ENCODE measurements around the gene DCTN3.
A peak's percentile ranks its signal among the peaks of the same experiment; 100 is the strongest.

Gene DCTN3

GRCh38 chr9:34570376-34570775, 49.9 kb downstream of the DCTN3 start:
- no peaks in the 10 kb centered on the region for H3K9me3 ChIP-seq
- peaks cover 62% of the 10 kb centered on the region for H3K36me3 ChIP-seq
- no peaks in the 10 kb centered on the region for H3K27me3 ChIP-seq
- DNase-seq: peak; percentile 43
- TF ChIP-seq, protein P1, sequence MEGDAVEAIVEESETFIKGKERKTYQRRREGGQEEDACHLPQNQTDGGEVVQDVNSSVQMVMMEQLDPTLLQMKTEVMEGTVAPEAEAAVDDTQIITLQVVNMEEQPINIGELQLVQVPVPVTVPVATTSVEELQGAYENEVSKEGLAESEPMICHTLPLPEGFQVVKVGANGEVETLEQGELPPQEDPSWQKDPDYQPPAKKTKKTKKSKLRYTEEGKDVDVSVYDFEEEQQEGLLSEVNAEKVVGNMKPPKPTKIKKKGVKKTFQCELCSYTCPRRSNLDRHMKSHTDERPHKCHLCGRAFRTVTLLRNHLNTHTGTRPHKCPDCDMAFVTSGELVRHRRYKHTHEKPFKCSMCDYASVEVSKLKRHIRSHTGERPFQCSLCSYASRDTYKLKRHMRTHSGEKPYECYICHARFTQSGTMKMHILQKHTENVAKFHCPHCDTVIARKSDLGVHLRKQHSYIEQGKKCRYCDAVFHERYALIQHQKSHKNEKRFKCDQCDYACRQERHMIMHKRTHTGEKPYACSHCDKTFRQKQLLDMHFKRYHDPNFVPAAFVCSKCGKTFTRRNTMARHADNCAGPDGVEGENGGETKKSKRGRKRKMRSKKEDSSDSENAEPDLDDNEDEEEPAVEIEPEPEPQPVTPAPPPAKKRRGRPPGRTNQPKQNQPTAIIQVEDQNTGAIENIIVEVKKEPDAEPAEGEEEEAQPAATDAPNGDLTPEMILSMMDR (IDR thresholded peaks at IDR 0.05; ENCODE audit: low read depth, low read length): no peak
- peaks cover 72% of the 10 kb centered on the region for H3K4me1 ChIP-seq
- no peak overlapping the region for H3K4me3 ChIP-seq (ENCODE audit: low read depth, low read length)

DNA sequence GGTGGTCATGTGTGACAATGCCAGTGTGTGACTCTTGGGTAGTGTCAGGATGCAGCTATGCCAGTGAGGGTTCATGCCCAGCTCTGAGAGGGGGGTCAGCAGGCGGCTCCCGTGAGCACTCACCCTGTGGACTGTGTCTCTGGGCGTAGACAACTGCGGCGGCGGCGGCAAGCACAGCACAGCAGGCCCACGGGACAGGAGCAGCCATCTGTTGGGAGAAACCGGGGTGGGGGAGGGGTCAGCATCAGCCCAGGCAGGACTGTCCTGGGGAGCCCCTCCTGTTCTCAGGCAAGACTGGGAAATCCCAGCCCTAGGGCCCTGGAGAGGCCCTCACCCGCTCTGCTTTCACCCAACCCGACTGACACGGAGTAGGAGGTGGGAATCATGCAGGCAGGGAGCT, 51.5 kb downstream of the DCTN3 start:
- no peak overlapping the region for H3K4me3 ChIP-seq (ENCODE audit: low read depth, low read length)
- no peaks in the 10 kb centered on the region for H3K27me3 ChIP-seq
- peaks cover 68% of the 10 kb centered on the region for H3K4me1 ChIP-seq
- DNase-seq: peak; percentile 76
- TF ChIP-seq, protein P1 (IDR thresholded peaks at IDR 0.05; ENCODE audit: low read depth, low read length): no peak
- no peaks in the 10 kb centered on the region for H3K9me3 ChIP-seq
- H3K36me3 ChIP-seq: peaks cover 63% of the 10 kb centered on the region

DNA sequence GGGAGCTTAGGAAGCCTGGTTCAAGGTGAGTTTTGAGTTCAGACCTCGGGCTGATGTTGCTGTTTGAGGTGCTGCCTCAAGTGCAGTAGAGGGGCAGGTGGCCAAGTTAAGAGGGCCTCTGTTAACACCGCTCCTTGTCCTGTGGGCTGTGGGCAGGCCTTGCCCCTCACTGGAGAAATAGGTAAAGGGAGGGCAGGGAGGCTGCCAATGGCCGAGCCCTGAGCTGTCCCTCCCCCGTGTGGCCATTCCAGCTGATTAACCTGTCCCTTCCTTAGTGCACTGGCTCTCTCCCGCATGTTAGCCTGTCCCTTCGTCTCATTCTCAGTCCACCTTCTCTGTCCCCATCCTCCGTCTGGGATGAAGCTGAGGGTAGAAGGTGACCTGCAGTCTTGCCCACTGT, 52.2 kb downstream of the DCTN3 start:
- DNase-seq: no peak
- Histone ChIP-seq H3K4me3 (ENCODE audit: low read depth, low read length) (no peak overlapping the region), H3K9me3 (no peaks in the 10 kb centered on the region), H3K4me1 (peaks cover 68% of the 10 kb centered on the region), H3K27me3 (no peaks in the 10 kb centered on the region), H3K36me3 (peaks cover 63% of the 10 kb centered on the region)
- TF ChIP-seq, protein P1 (IDR thresholded peaks at IDR 0.05; ENCODE audit: low read depth, low read length): no peak

DNA sequence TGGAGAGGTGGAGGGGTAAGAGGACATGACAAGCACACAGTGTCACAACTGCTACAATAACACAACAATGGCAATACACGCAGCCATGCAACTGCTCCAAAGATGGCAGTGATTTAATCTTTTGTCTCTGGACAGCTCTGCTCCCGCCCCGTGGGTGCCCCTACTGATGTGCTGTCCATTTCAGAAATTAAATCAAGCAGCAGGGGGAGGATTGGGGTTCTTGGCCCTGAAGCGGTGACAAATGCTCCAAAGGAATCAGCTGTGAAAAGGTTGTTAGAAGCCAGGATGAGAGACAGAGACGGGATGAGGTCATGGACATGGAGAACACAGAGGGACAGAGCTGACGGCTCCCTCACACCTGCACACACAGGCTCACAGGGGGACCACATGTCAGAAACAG, 53.3 kb downstream of the DCTN3 start:
- Histone ChIP-seq H3K36me3 (peaks cover 72% of the 10 kb centered on the region), H3K4me1 (peaks cover 58% of the 10 kb centered on the region), H3K27me3 (no peaks in the 10 kb centered on the region), H3K9me3 (no peaks in the 10 kb centered on the region), H3K4me3 (ENCODE audit: low read depth, low read length) (no peak overlapping the region)
- TF ChIP-seq, protein P1 (IDR thresholded peaks at IDR 0.05; ENCODE audit: low read depth, low read length): no peak
- DNase-seq: peak; percentile 29

DNA sequence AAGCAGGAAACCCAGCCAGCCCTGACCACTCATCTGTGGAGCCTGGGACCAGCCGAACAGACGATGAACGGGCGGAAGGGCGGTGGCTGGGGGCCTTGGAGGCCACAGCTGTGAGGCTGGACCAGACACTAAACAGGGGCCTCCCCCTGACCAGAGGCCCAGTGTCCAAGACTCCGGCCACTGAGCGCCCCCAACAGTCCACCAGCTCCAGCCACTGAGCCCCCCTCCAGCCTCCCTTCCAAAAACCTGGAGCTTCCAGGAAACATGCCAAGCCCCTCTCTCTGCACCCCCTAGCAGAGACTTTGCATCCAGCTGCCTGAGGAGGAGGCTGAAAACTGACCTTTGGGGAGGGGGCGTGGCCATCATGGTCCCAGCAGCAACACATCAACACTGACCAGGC, 54.0 kb downstream of the DCTN3 start:
- peaks cover 71% of the 10 kb centered on the region for H3K36me3 ChIP-seq
- DNase-seq: no peak

DNA sequence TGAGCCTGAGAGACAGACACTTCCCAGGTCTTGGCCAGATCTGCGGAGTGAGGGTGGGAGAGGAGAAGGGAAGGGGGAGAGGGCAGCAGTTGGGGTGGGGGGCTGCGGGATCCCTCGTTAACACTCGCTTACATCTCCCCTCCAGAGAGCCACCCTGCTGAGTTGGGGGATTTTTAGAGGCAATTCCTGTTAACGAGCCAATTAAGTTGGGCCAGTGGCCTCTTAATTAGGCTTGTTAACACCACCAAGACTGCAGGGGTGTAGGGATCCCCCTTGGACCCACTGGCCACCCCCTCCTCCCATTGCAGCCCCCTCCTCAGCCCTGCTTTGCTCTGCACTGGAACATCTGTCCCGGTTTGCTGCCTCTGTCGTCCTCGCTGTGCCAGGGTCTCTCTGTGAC, 54.4 kb downstream of the DCTN3 start:
- Histone ChIP-seq H3K9me3 (no peaks in the 10 kb centered on the region), H3K4me1 (peaks cover 58% of the 10 kb centered on the region), H3K27me3 (no peaks in the 10 kb centered on the region), H3K4me3 (ENCODE audit: low read depth, low read length) (no peak overlapping the region), H3K36me3 (peaks cover 71% of the 10 kb centered on the region)
- TF ChIP-seq, protein P1 (IDR thresholded peaks at IDR 0.05; ENCODE audit: low read depth, low read length): no peak
- DNase-seq: no peak

More for the DNA sequence above, 54.0 kb downstream of the DCTN3 start:
- TF ChIP-seq, protein P1 (IDR thresholded peaks at IDR 0.05; ENCODE audit: low read depth, low read length): no peak
- Histone ChIP-seq H3K4me1 (peaks cover 58% of the 10 kb centered on the region), H3K9me3 (no peaks in the 10 kb centered on the region), H3K4me3 (ENCODE audit: low read depth, low read length) (no peak overlapping the region), H3K27me3 (no peaks in the 10 kb centered on the region)
